Measurements from ENCODE around the gene ALKBH3. TPM values are rescaled to one million over a fixed set of nuclear protein-coding genes. Genes with fewer than 3 reads are reported as not detected.
A peak's percentile ranks its signal among the peaks of the same experiment; 100 is the strongest.

The ALKBH3 gene
- total RNA-seq, 2 experiments from 2014 or later, result 43.7 to 49.1 TPM

GRCh38 chr11:43856993-43857392 is 23.6 kb upstream of the ALKBH3 start:
- H3K27me3 Mint-ChIP-seq (ENCODE audit: low read depth), result no peaks in the 10 kb centered on the region
- peaks cover 8% of the 10 kb centered on the region for H3K9me3 Mint-ChIP-seq (ENCODE audit: insufficient read depth)
- peaks cover 6% of the 10 kb centered on the region for H3K36me3 Mint-ChIP-seq (ENCODE audit: low read depth)
- no peaks in the 10 kb centered on the region for H3K4me1 Mint-ChIP-seq (ENCODE audit: low read depth)
- ChIA-PET POLR2A (no interaction called here), CTCF (interaction anchor here (0.7 to 1.6 kb wide), 3 partner anchors 31 to 236 kb away, joined by 3 to 7 read pairs (median 5); no protein-coding TSS in a partner anchor)
- H3K27ac Mint-ChIP-seq, result no peak overlapping the region
- no peak for DNase-seq
- no peak overlapping the region for H3K4me3 Mint-ChIP-seq
- ATAC-seq, result no peak

GRCh38 chr11:43861141-43861540 is 19.5 kb upstream of the ALKBH3 start:
- POLR2A ChIA-PET, result no interaction called here
- ATAC-seq (no peak), DNase-seq (no peak)
- Mint-ChIP-seq H3K27me3 (ENCODE audit: low read depth) (peaks cover 11% of the 10 kb centered on the region), H3K9me3 (ENCODE audit: insufficient read depth) (peaks cover 8% of the 10 kb centered on the region), H3K4me3 (no peak overlapping the region), H3K27ac (no peak overlapping the region), H3K36me3 (ENCODE audit: low read depth) (peaks cover 7% of the 10 kb centered on the region), H3K4me1 (ENCODE audit: low read depth) (no peaks in the 10 kb centered on the region)
- CTCF ChIA-PET, result interaction anchor here (1.3 kb wide), 1 partner anchor 10 kb away, joined by 3 read pairs; no protein-coding TSS in a partner anchor

DNA sequence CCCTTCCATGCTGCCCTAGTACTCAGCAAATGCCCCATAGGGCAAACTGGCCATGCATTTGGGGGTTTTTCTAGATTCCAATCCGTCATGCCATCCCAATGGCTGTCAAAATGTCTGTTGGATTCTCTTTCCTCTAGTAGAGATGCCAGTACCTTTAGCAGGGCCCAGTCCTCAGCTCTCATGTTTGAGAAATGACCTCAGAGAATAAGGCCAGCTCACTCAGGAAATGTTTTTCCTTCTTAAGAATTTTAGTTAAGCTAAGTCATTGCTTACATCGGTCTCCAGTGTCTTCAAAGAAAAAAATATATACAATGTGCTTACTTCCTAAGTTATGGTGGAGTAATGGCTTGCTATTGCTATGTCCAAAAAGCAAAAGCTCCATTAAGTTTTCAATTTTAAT is 14.1 kb upstream of the ALKBH3 start:
- POLR2A ChIA-PET, result no interaction called here
- CTCF ChIA-PET, result interaction anchor here (1.0 to 3.6 kb wide), 2 partner anchors 15 to 23 kb away, joined by 4 to 15 read pairs; no protein-coding TSS in a partner anchor
- Mint-ChIP-seq H3K4me1 (ENCODE audit: low read depth) (peaks cover 37% of the 10 kb centered on the region), H3K27ac (no peak overlapping the region), H3K27me3 (ENCODE audit: low read depth) (peaks cover 25% of the 10 kb centered on the region), H3K9me3 (ENCODE audit: insufficient read depth) (peaks cover 6% of the 10 kb centered on the region), H3K36me3 (ENCODE audit: low read depth) (peaks cover 17% of the 10 kb centered on the region), H3K4me3 (no peak overlapping the region)
- ATAC-seq (no peak), DNase-seq (no peak)

- POLR2A ChIA-PET, result no interaction called here
- H3K27ac Mint-ChIP-seq, result no peak overlapping the region
- H3K27me3 Mint-ChIP-seq (ENCODE audit: low read depth), result peaks cover 27% of the 10 kb centered on the region
- no peak overlapping the region for H3K4me3 Mint-ChIP-seq
- CTCF ChIA-PET, result interaction anchor here (1.0 to 3.6 kb wide), 2 partner anchors 15 to 23 kb away, joined by 4 to 15 read pairs; no protein-coding TSS in a partner anchor
- H3K36me3 Mint-ChIP-seq (ENCODE audit: low read depth), result peaks cover 17% of the 10 kb centered on the region
- peaks cover 37% of the 10 kb centered on the region for H3K4me1 Mint-ChIP-seq (ENCODE audit: low read depth)
- ATAC-seq (no peak), DNase-seq (no peak)
- peaks cover 6% of the 10 kb centered on the region for H3K9me3 Mint-ChIP-seq (ENCODE audit: insufficient read depth)
These were observed 13.7 kb upstream of the ALKBH3 start for GRCh38 chr11:43866969-43867368.

- Mint-ChIP-seq H3K36me3 (ENCODE audit: low read depth) (peaks cover 17% of the 10 kb centered on the region), H3K27ac (peak overlapping the region; percentile 89), H3K4me3 (peak overlapping the region; percentile 44), H3K4me1 (ENCODE audit: low read depth) (peaks cover 37% of the 10 kb centered on the region), H3K27me3 (ENCODE audit: low read depth) (peaks cover 43% of the 10 kb centered on the region), H3K9me3 (ENCODE audit: insufficient read depth) (peaks cover 6% of the 10 kb centered on the region)
- CTCF ChIA-PET, result interaction anchor here (1.0 to 3.6 kb wide), 4 partner anchors 13 to 26 kb away, joined by 3 to 15 read pairs (median 7); no protein-coding TSS in a partner anchor
- DNase-seq (peak; percentile 75), ATAC-seq (peak; percentile 98)
- POLR2A ChIA-PET, result interaction anchor here (1.1 to 1.6 kb wide), 2 partner anchors 11 to 12 kb away, joined by 3 to 6 read pairs; no protein-coding TSS in a partner anchor
These were observed 11.6 kb upstream of the ALKBH3 start for GRCh38 chr11:43868852-43869567.

DNA sequence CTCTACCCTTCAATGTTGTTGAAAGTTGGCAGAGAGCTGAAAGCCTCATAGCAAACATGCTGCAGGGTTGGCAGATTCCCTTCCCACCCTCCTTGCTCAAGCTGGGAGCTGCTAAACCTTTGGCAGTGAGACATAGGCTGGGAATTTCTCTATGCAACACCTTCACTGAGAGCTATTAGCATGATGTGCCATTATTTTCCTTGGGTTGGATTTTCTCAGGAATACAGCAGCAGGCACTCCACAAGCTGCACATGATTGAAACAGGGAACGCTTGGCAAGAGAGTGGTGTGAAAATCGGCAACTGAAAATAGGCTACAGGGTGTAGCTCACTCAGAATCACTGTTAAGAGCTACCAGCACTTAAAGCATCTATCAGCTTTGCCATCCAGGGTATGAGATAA is 9.6 kb upstream of the ALKBH3 start:
- no peak for DNase-seq
- H3K27ac Mint-ChIP-seq, result peak overlapping the region; percentile 12
- no peak overlapping the region for H3K4me3 Mint-ChIP-seq
- H3K4me1 Mint-ChIP-seq (ENCODE audit: low read depth), result peaks cover 37% of the 10 kb centered on the region
- ATAC-seq, result no peak
- ChIA-PET CTCF (interaction anchor here (0.7 to 0.9 kb wide), 2 partner anchors 19 to 45 kb away, joined by 3 to 4 read pairs; no protein-coding TSS in a partner anchor), POLR2A (no interaction called here)
- H3K27me3 Mint-ChIP-seq (ENCODE audit: low read depth), result peaks cover 44% of the 10 kb centered on the region
- H3K9me3 Mint-ChIP-seq (ENCODE audit: insufficient read depth), result peaks cover 6% of the 10 kb centered on the region
- peaks cover 14% of the 10 kb centered on the region for H3K36me3 Mint-ChIP-seq (ENCODE audit: low read depth)

DNA sequence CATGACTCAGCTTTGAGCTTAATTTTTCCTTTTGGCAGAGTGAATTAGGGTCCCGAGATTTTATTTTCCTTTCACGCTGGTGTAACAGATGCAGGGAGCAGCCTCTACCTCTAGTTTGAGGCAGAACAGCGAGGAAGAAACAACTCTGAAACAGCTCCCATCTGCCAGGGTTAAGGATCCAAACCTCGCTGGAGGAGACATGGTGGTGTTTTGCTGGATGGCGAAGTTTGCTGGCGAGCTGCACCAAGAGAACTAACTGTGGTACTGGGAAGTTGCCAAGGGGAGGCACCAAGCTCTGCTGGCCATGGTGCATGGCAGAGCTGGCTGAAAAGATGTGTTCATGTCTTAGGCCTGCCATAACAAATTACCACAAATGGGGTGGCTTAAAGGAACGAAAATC is 7.6 kb upstream of the ALKBH3 start:
- Mint-ChIP-seq H3K4me1 (ENCODE audit: low read depth) (peaks cover 27% of the 10 kb centered on the region), H3K9me3 (ENCODE audit: insufficient read depth) (no peaks in the 10 kb centered on the region), H3K27me3 (ENCODE audit: low read depth) (peaks cover 44% of the 10 kb centered on the region), H3K27ac (no peak overlapping the region), H3K4me3 (no peak overlapping the region), H3K36me3 (ENCODE audit: low read depth) (peaks cover 4% of the 10 kb centered on the region)
- ChIA-PET CTCF (interaction anchor here (0.9 kb wide), 1 partner anchor 17 kb away, joined by 3 read pairs; no protein-coding TSS in a partner anchor), POLR2A (no interaction called here)
- DNase-seq, result no peak
- no peak for ATAC-seq

DNA sequence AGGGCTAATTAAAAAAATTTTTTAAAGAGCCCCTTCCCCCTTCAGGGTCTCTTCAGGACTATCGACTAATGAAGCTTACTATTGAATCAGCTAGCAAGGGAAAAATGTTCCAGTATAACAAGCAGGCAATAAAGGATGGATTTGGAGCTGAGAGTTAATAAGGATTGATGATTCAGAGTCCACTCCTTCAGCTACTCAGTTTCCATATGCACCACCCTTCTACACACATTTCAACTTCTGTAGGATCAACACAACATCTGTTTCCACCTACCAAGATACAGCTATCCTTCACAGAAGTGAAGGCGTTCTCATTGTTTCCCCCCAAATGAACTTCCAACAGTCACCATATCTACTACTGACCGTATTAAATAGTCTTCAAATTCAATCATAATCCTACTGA is 6.6 kb upstream of the ALKBH3 start:
- POLR2A ChIA-PET, result no interaction called here
- Mint-ChIP-seq H3K27ac (no peak overlapping the region), H3K4me3 (no peak overlapping the region), H3K4me1 (ENCODE audit: low read depth) (peaks cover 17% of the 10 kb centered on the region), H3K9me3 (ENCODE audit: insufficient read depth) (no peaks in the 10 kb centered on the region), H3K36me3 (ENCODE audit: low read depth) (peaks cover 3% of the 10 kb centered on the region), H3K27me3 (ENCODE audit: low read depth) (peaks cover 46% of the 10 kb centered on the region)
- no peak for DNase-seq
- CTCF ChIA-PET, result no interaction called here
- no peak for ATAC-seq

DNA sequence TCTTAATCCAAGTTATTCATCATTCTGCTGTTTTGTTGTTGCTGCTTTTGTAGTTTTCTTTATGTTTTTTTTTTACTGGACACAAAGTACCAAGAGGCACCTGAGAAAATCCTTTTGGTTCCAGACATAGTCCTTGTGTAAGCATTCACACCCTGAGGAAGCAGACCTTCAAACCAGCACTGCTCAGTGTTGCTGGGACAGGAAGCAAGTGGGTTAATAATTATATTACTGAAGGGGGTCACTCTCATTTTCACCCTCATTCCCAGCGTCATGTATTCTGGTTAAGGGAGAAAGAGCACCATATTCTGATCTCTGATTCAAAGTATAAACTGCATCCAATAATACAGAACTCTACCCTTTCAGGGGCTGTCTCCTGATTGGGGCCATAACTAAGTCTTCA is 5.9 kb upstream of the ALKBH3 start:
- peaks cover 11% of the 10 kb centered on the region for H3K4me1 Mint-ChIP-seq (ENCODE audit: low read depth)
- H3K27me3 Mint-ChIP-seq (ENCODE audit: low read depth), result peaks cover 46% of the 10 kb centered on the region
- ChIA-PET CTCF (no interaction called here), POLR2A (no interaction called here)
- H3K27ac Mint-ChIP-seq, result no peak overlapping the region
- no peaks in the 10 kb centered on the region for H3K9me3 Mint-ChIP-seq (ENCODE audit: insufficient read depth)
- ATAC-seq (no peak), DNase-seq (no peak)
- H3K36me3 Mint-ChIP-seq (ENCODE audit: low read depth), result peaks cover 3% of the 10 kb centered on the region
- H3K4me3 Mint-ChIP-seq, result no peak overlapping the region

- H3K36me3 Mint-ChIP-seq (ENCODE audit: low read depth), result peaks cover 27% of the 10 kb centered on the region
- ChIA-PET CTCF (interaction anchor here (0.7 to 1.9 kb wide), 4 partner anchors 10 to 27 kb away, joined by 3 to 20 read pairs (median 3); no protein-coding TSS in a partner anchor), POLR2A (interaction anchor here (0.7 kb wide), 1 partner anchor 11 kb away, joined by 3 read pairs; no protein-coding TSS in a partner anchor)
- H3K27ac Mint-ChIP-seq, result peak overlapping the region; percentile 78
- no peaks in the 10 kb centered on the region for H3K9me3 Mint-ChIP-seq (ENCODE audit: insufficient read depth)
- ATAC-seq (no peak), DNase-seq (no peak)
- H3K27me3 Mint-ChIP-seq (ENCODE audit: low read depth), result peaks cover 12% of the 10 kb centered on the region
- peaks cover 22% of the 10 kb centered on the region for H3K4me1 Mint-ChIP-seq (ENCODE audit: low read depth)
- H3K4me3 Mint-ChIP-seq, result peak overlapping the region; percentile 91
These were observed 617 bp upstream of the ALKBH3 start for GRCh38 chr11:43879789-43880639.

DNA sequence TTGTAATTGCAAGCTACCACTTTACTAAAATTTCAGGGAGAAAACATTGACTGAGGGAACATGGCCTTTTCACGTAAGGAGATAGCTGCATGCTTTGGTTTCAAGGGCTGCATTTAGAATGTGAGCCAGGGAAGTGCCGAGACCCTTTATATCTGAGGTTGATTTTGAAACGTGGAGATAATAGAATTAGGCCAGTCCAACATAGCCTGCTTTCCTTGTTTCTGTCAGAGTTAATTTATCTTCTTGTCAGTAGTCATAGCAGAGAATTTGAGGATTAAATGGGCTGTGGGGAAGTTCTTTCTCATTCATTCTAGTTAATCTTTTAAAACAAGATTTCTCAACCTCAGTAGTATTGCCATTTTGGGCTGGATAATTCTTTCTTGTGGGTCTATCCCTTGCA is 12.2 kb downstream of the ALKBH3 start:
- ATAC-seq (no peak), DNase-seq (no peak)
- Mint-ChIP-seq H3K4me3 (no peak overlapping the region), H3K27me3 (ENCODE audit: low read depth) (no peaks in the 10 kb centered on the region), H3K36me3 (ENCODE audit: low read depth) (peaks cover 49% of the 10 kb centered on the region), H3K4me1 (ENCODE audit: low read depth) (no peaks in the 10 kb centered on the region), H3K27ac (no peak overlapping the region), H3K9me3 (ENCODE audit: insufficient read depth) (no peaks in the 10 kb centered on the region)
- POLR2A ChIA-PET, result no interaction called here
- CTCF ChIA-PET, result interaction anchor here (1.2 to 1.4 kb wide), 2 partner anchors 52 to 55 kb away, joined by 4 to 6 read pairs; no protein-coding TSS in a partner anchor

Data from activated CD8-positive, alpha-beta T cell treated with anti-CD3 and anti-CD28 coated beads, Interleukin-2, amount 10 ng/mL, durations not matched to agents 7 days and 5 days (primary cell).